RWPE2 (cell line): Measurements from ENCODE around the gene SORCS2.
A peak's percentile ranks its signal among the peaks of the same experiment; 100 is the strongest.

Source experiments
- ATAC-seq: fragments of 200-7000 bp; cut with Tn5 transposase; 3 replicates; pipeline ENCODE4 v1.9.1; 2021; ENCODE audit warnings: low read depth
- DNase-seq: peaks from one replicate; pipeline ENCODE4 v3.0.0-alpha.2; 2020; ENCODE audit warnings: low spot score
- H3K27ac ChIP-seq: fragments of 450-650 bp; 2 replicates; pipeline ENCODE4 v1.5.1; 2017; ENCODE audit warnings: mild to moderate bottlenecking; ENCODE audit not compliant: poor library complexity, severe bottlenecking
- H3K27me3 ChIP-seq: fragments of 250-450 bp; sonication (Bioruptor Pico); 2 replicates; pipeline ENCODE4 v1.5.1; 2021; ENCODE audit warnings: mild to moderate bottlenecking, moderate library complexity; ENCODE audit not compliant: insufficient read depth, poor library complexity, severe bottlenecking
- H3K36me3 ChIP-seq: fragments of 250-450 bp; sonication (Bioruptor Pico); 2 replicates; pipeline ENCODE4 v1.5.1; 2020; ENCODE audit warnings: low read depth, mild to moderate bottlenecking, moderate library complexity
- H3K4me1 ChIP-seq: fragments of 250-450 bp; sonication (Bioruptor Pico); 2 replicates; pipeline ENCODE4 v1.5.1; 2021; ENCODE audit warnings: mild to moderate bottlenecking, moderate library complexity; ENCODE audit not compliant: insufficient read depth, poor library complexity, severe bottlenecking
- H3K4me3 ChIP-seq: fragments of 250-450 bp; sonication (Bioruptor Pico); 2 replicates; pipeline ENCODE4 v1.5.1; 2021; ENCODE audit warnings: mild to moderate bottlenecking, moderate library complexity; ENCODE audit not compliant: severe bottlenecking
- H3K9me3 ChIP-seq: fragments of 250-450 bp; sonication (Bioruptor Pico); 2 replicates; pipeline ENCODE4 v1.5.1; 2021; ENCODE audit warnings: mild to moderate bottlenecking, moderate library complexity; ENCODE audit not compliant: severe bottlenecking
- CTCF ChIP-seq: fragments of 450-650 bp; IDR thresholded peaks from one replicate; pipeline ENCODE4 v1.5.1; 2017; ENCODE audit warnings: mild to moderate bottlenecking, moderate library complexity; ENCODE audit not compliant: poor library complexity, severe bottlenecking

The SORCS2 gene

GRCh38 chr4:7717946-7718490, 525.7 kb downstream of the SORCS2 start:
- no peak for TF ChIP-seq CTCF
- H3K4me3 ChIP-seq = no peak overlapping the region
- DNase-seq = no peak
- no peaks in the 10 kb centered on the region for H3K36me3 ChIP-seq
- H3K27me3 ChIP-seq = no peaks in the 10 kb centered on the region
- no peak overlapping the region for H3K27ac ChIP-seq
- H3K9me3 ChIP-seq = no peaks in the 10 kb centered on the region
- H3K4me1 ChIP-seq = no peaks in the 10 kb centered on the region
- ATAC-seq = no peak

- H3K36me3 ChIP-seq = no peaks in the 10 kb centered on the region
- DNase-seq (no peak), ATAC-seq (peak; percentile 75)
- H3K27me3 ChIP-seq = no peaks in the 10 kb centered on the region
- H3K4me1 ChIP-seq = no peaks in the 10 kb centered on the region
- no peak overlapping the region for H3K4me3 ChIP-seq
- no peak overlapping the region for H3K27ac ChIP-seq
- no peaks in the 10 kb centered on the region for H3K9me3 ChIP-seq
- peak; percentile 85 for TF ChIP-seq CTCF
These were observed 527.2 kb downstream of the SORCS2 start for GRCh38 chr4:7719354-7720174.

GRCh38 chr4:7721984-7722551, 529.7 kb downstream of the SORCS2 start:
- ATAC-seq = no peak
- no peaks in the 10 kb centered on the region for H3K27me3 ChIP-seq
- TF ChIP-seq CTCF = peak; percentile 19
- H3K36me3 ChIP-seq = no peaks in the 10 kb centered on the region
- no peaks in the 10 kb centered on the region for H3K9me3 ChIP-seq
- no peak overlapping the region for H3K27ac ChIP-seq
- DNase-seq = no peak
- no peak overlapping the region for H3K4me3 ChIP-seq
- no peaks in the 10 kb centered on the region for H3K4me1 ChIP-seq

- Histone ChIP-seq H3K27ac (no peak overlapping the region), H3K27me3 (no peaks in the 10 kb centered on the region), H3K9me3 (no peaks in the 10 kb centered on the region), H3K36me3 (no peaks in the 10 kb centered on the region), H3K4me1 (no peaks in the 10 kb centered on the region), H3K4me3 (no peak overlapping the region)
- no peak for DNase-seq
- ATAC-seq = no peak
- TF ChIP-seq CTCF = no peak
These were observed 530.5 kb downstream of the SORCS2 start for GRCh38 chr4:7722766-7723387.
